GM12878 (cell line): Measurements from ENCODE around the gene NKTR.

ENCODE experiments used
- CHD2 ChIP-seq: IDR thresholded peaks from 2 replicates; pipeline ENCODE4 v1.6.1; 2011; ENCODE audit warnings: low read depth, low read length, improper control_type of control experiment, borderline replicate concordance
- EZH2 ChIP-seq: IDR thresholded peaks from 2 replicates; pipeline ENCODE4 v1.6.1; 2012; ENCODE audit warnings: low read depth, mild to moderate bottlenecking, control low read depth, inconsistent platforms, low read length, borderline replicate concordance; ENCODE audit not compliant: control insufficient read depth
- JUNB ChIP-seq: IDR thresholded peaks from 2 replicates; pipeline ENCODE4 v1.6.1; 2016; ENCODE audit warnings: antibody characterized with exemption, mild to moderate bottlenecking
- MXI1 ChIP-seq: fragments of 150-350 bp; IDR thresholded peaks from 2 replicates; pipeline ENCODE4 v1.6.1; 2011; ENCODE audit warnings: low read depth, mild to moderate bottlenecking, inconsistent platforms, low read length, improper control_type of control experiment
- POLR2A ChIP-seq: IDR thresholded peaks from 2 replicates; pipeline ENCODE4 v1.6.1; 2011; ENCODE audit warnings: low read depth, mild to moderate bottlenecking, low read length
- RELA ChIP-seq: fragments of 450-650 bp; IDR thresholded peaks from 2 replicates; pipeline ENCODE4 v1.8.0; 2014; ENCODE audit warnings: borderline replicate concordance; ENCODE audit not compliant: partially characterized antibody
- SREBF2 ChIP-seq: IDR thresholded peaks from 2 replicates; pipeline ENCODE4 v1.6.1; 2012; ENCODE audit warnings: mild to moderate bottlenecking, low read length
- TAF1 ChIP-seq: IDR thresholded peaks from 2 replicates; pipeline ENCODE4 v1.6.1; 2011; ENCODE audit warnings: mild to moderate bottlenecking, low read depth, low read length, borderline replicate concordance
- TBL1XR1 ChIP-seq: IDR thresholded peaks from 2 replicates; pipeline ENCODE4 v1.6.1; 2012; ENCODE audit warnings: low read depth, low read length, improper control_type of control experiment
- TCF7 ChIP-seq: IDR thresholded peaks from 2 replicates; pipeline ENCODE4 v1.6.1; 2014; ENCODE audit warnings: antibody characterized with exemption, borderline replicate concordance
- ZSCAN29 ChIP-seq: fragments of 450-650 bp; IDR thresholded peaks from 2 replicates; pipeline ENCODE4 v1.6.1; 2017; ENCODE audit warnings: mild to moderate bottlenecking, moderate library complexity
- TF ChIP-seq, protein P1 (sequence below): IDR thresholded peaks from 2 replicates; pipeline ENCODE4 v1.6.1; 2012; ENCODE audit warnings: improper control_type of control experiment, low read depth, low read length; ENCODE audit not compliant: insufficient replicate concordance

DNA sequence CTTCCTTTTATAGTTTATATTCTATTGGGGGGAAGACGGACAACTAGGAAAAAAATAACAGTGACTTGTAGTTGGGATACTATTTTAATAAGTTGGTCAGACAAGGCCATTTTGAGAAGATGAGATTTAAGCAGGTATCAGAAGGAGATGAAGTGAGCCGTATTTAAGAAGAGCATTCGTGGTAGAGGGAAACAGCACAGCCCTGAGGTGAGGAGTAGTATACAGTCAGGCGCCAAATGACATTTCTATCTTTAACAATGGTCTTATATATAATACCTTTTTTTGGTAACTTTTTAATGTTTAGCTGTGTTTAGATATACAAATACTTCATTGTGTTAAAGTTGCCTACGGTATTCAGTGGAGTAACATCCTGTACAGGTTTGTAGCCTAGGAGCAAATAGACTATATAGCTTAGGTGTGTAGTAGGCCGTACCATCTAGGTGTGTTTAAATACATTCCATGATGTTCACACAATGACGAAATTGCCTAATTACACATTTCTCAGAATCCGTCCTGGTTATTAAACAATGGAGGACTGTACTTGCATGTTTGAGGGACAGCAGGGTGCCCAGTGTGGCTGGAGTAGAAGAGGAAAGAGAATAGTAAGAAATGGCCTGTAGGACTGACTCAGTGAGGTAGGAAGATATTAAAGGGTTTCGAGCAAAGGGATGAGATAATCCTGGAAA lies 1.6 kb downstream of the NKTR start:
- TF ChIP-seq ZSCAN29, result no peak
- TF ChIP-seq POLR2A, result no peak
- TF ChIP-seq RELA, result no peak
- no peak for TF ChIP-seq SREBF2
- TF ChIP-seq CHD2, result no peak
- TF ChIP-seq, protein P1, sequence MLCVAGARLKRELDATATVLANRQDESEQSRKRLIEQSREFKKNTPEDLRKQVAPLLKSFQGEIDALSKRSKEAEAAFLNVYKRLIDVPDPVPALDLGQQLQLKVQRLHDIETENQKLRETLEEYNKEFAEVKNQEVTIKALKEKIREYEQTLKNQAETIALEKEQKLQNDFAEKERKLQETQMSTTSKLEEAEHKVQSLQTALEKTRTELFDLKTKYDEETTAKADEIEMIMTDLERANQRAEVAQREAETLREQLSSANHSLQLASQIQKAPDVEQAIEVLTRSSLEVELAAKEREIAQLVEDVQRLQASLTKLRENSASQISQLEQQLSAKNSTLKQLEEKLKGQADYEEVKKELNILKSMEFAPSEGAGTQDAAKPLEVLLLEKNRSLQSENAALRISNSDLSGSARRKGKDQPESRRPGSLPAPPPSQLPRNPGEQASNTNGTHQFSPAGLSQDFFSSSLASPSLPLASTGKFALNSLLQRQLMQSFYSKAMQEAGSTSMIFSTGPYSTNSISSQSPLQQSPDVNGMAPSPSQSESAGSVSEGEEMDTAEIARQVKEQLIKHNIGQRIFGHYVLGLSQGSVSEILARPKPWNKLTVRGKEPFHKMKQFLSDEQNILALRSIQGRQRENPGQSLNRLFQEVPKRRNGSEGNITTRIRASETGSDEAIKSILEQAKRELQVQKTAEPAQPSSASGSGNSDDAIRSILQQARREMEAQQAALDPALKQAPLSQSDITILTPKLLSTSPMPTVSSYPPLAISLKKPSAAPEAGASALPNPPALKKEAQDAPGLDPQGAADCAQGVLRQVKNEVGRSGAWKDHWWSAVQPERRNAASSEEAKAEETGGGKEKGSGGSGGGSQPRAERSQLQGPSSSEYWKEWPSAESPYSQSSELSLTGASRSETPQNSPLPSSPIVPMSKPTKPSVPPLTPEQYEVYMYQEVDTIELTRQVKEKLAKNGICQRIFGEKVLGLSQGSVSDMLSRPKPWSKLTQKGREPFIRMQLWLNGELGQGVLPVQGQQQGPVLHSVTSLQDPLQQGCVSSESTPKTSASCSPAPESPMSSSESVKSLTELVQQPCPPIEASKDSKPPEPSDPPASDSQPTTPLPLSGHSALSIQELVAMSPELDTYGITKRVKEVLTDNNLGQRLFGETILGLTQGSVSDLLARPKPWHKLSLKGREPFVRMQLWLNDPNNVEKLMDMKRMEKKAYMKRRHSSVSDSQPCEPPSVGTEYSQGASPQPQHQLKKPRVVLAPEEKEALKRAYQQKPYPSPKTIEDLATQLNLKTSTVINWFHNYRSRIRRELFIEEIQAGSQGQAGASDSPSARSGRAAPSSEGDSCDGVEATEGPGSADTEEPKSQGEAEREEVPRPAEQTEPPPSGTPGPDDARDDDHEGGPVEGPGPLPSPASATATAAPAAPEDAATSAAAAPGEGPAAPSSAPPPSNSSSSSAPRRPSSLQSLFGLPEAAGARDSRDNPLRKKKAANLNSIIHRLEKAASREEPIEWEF, result no peak
- TF ChIP-seq MXI1, result no peak
- TF ChIP-seq TCF7, result no peak
- no peak for TF ChIP-seq TBL1XR1
- TF ChIP-seq JUNB, result no peak
- no peak for TF ChIP-seq TAF1
- no peak for TF ChIP-seq EZH2
